DMS 273 (cell line): ENCODE results near the gene SERPINF2.
"Not testable (repeated sequence)": the region's sequence is repeated elsewhere in the genome, so short reads cannot be mapped to it uniquely, and the experiment has no call there.

Experiments used
- DNase-seq: peaks from one replicate; lab custom pipeline; 2025; ENCODE audit not compliant: unreplicated experiment; lab: John Stamatoyannopoulos, UW

The SERPINF2 gene

DNA sequence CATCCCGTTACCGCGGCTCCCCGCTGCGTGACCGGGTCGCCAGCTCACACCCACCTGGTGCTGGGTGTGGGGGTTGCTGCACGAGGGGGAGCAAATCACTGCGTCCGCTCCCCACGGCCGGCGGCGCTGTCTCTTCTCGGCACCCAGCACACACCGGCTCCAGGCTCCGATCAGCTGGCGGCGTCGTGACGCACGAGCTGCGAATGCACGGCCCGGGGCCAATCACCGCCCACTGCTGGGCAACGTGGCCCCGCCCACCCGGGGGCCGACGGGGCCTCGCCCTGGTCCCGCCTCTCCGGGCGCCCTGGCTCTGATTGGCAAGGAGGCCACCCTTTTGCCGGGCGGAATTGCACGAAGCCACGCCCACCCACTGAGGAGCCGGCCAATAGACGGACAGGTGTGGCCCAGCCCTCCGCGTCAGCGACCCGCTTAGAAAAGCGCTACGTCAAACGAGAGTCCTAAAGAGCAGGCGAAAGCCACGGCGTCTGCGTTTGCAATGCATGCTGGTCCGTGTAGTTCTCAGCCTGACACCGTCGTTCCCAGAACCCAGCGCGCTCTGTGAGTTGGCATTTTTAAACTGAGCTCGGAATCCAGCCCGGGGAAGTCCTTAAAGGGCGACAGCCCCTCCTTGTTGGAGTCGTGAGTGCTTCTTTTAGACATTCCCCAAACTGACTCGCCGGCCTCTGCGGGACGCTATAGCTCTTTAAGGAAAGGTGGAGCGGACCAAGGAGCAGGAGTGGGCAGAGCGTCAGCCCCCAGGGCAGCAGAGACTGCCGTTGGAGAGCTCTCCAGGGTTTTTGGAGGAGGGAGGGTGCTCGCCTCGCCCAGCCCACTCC is 26.4 kb upstream of the SERPINF2 start:
- peak; percentile 99 for DNase-seq

DNA sequence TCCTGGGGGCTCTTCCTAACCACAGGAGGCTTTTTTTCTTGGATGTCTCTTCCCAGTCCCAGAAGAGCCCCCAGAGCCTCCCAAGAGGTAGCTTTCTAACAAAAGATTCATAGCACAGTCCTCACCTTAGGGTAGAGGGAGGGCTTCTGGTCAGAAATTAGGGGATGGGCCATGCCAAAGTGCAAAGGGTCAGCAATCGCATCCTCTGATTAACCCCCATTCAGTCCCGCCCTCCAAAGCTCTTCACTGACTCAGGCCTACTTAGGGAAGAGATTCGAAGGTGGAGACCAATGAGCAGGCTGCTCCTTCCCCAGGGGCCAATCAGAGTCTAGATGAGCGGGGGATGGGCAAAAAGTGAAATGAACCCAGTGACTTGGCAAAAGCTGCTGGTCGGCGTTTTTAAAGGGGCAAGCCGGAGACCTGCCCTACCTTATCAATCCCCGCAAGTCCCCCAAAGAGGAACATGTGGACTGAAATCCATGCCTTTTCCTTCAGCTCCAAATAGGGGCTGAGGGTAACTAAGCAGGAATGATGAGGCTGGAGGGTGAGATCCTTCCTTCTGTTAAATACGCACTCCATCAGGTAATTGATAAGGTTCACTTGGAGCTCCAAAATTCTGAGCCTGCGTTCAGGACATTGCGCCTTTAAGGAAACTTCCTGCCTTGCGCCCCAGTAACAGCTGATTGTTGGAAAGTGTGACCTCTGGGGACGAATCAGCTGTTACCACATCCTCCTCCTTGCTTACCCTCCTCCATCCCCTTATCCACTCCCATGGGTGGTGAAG is 25.6 kb upstream of the SERPINF2 start:
- DNase-seq = peak; percentile 98

DNA sequence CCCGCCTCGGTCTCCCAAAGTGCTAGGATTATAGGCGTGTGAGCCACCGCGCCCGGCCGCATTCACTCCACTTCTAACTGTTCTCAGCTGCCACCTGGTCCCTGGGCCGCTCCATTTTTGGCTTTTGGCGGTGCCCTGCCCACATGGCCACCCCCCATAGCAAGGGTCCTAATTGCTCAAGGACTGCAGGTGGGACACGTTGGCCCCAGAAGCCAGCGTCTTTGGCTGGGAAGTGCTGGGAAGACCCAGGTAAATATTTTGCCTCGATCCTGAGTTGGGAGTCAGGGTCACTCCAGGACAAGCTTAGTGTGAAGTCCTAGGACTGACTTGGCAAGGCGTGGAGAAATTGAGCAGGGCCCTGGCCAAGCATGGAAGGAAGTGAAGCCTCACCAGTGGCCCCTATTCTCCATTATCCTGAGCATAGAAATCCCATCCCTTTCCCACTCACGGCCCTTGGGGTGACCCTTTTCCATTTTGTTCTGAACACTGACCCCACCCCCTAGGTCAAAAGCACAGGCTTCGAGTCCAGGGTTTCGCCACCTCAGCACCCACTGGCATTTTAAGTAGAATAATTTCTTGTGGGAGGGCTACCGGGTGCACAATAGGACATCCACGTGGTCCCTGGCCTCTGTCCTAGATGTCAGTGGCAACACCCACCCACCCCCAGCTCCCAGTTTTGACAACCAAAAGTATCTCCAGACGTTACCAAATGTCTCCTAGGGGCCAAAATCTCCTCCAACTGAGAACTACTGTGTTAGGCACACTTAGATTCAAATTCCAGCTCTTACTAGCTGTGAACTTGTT is 24.1 kb upstream of the SERPINF2 start:
- DNase-seq = no peak

DNA sequence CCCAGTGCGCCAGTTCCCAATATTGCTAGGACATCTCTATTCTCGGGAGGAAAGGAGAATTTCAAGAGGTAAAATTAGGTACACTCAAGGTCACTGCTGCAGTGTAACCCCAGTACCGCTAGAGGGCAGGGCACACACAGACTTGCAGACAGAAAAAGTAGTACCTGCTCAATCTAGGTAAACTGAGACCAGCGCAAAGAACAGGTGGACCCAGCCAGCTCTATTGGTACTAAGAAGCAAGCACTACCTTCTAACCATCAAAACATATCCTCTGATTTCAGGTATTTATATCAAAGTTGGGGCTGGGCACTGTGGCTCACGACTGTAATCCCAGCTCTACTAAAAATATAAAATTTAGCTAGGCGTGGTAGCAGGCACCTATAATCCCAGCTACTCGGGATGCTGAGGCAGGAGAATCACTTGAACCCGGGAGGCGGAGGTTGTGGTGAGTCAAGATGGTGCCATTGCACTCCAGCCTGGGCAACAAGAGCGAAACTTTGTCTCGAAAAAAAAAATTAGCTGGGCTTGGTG is 21.8 kb upstream of the SERPINF2 start:
- peak; percentile 66 for DNase-seq

DNA sequence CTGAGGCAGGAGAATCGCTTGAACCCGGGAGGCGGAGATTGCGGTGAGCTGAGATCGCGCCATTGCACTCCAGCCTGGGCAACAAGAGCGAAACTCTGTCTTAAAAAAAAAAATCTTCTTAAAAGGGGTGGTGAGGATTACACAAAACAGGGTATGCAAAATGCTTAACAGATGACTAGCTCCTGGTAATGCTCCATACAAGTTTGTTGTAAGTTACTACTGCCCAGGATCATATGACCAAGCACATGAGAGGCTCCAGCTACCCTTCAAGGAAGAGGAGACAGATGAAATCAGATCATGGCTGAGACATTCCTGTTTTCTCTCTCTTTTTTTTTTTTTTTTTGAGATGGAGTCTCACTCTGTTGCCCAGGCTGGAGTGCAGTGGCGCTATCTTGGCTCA is 20.6 kb upstream of the SERPINF2 start:
- not testable (repeated sequence) for DNase-seq

DNA sequence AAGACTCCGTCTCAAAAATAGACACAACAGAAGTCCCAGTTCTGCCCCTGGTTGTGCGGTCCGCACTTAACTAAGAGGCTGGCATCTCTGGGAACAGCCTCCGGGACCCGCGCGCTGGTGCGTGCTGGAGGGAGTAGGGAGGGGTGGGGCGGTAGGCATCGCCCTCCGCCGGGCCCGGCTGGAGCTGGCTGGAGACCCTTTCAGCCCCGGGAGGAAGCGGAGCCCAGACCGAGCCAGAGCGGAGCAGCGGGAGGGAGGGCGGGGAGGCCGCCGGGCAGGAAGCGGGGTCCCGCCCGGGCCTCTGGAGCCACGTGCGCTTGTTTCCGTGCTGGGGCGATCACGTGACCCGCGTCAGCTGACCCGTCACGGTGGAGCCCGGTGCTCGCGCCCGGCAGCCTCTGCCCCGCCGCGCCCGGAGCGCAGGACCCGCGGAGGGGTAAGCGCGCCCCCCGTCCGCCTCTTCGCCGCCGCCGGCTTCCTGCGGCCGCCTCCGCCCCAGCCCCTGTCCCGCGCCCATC is 18.3 kb upstream of the SERPINF2 start, which contains the start of gene WDR81:
Gene WDR81 (plus strand): TSS at position 354 of the 518 bp plus-strand sequence. CDS start 256 bp downstream, outside the sequence.
- DNase-seq = peak; percentile 90

DNA sequence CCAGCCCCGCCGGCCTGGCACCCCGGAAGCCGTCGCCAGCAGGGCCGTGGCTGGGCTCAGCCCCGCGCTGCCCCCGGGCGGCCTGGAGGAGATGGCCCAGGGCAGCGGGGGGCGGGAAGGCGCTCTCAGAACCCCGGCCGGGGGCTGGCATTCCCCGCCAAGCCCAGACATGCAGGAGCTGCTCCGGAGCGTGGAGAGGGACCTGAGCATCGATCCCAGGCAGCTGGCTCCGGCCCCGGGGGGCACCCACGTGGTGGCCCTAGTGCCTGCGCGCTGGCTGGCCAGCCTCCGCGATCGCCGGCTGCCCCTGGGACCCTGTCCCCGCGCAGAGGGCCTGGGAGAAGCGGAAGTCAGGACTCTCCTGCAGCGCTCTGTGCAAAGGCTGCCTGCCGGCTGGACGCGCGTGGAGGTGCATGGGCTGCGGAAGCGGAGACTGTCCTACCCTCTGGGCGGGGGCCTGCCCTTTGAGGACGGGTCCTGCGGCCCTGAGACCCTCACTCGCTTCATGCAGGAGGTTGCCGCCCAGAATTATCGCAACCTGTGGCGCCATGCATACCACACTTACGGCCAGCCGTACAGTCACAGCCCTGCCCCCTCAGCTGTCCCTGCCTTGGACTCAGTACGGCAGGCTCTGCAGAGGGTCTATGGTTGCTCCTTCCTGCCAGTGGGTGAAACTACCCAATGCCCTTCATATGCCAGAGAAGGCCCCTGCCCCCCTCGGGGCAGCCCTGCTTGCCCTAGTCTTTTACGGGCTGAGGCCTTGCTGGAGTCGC is 17.6 kb upstream of the SERPINF2 start:
- peak; percentile 65 for DNase-seq

DNA sequence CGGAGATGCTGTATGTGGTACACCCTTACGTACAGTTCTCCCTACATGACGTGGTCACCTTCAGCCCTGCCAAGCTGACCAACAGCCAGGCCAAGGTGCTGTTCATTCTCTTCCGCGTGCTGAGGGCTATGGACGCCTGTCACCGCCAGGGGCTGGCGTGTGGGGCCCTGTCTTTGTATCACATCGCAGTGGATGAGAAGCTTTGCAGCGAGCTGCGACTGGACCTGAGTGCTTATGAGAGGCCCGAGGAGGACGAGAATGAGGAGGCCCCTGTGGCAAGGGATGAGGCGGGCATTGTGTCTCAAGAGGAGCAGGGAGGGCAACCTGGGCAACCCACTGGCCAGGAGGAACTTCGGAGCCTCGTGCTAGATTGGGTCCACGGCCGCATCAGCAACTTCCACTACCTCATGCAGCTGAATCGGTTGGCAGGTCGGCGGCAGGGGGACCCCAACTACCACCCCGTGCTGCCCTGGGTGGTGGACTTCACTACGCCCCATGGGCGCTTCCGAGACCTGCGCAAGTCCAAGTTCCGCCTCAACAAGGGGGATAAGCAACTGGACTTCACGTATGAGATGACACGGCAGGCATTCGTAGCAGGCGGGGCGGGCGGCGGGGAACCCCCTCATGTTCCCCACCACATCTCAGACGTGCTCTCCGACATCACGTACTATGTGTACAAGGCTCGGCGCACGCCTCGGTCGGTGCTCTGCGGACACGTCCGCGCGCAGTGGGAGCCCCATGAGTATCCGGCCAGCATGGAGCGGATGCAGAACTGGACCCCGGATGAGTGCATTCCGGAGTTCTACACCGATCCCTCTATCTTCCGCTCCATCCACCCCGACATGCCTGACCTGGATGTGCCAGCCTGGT is 16.8 kb upstream of the SERPINF2 start:
- DNase-seq = no peak

DNA sequence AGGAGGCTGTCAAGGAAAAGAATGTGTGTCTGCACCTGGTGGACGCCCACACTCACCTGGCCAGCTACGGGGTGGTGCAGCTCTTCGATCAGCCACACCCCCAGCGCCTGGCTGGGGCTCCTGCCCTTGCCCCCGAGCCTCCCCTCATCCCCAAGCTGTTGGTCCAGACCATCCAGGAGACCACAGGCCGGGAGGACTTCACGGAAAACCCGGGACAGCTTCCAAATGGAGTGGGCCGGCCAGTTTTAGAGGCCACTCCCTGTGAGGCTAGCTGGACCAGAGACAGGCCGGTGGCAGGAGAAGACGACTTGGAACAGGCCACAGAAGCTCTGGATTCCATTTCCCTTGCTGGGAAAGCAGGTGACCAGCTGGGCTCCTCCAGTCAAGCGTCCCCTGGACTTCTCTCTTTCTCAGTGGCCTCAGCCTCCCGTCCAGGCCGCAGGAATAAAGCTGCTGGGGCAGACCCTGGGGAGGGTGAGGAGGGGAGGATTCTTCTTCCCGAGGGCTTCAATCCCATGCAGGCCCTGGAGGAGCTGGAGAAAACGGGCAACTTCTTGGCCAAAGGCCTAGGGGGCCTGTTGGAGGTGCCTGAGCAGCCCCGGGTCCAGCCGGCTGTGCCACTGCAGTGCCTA is 15.9 kb upstream of the SERPINF2 start:
- no peak for DNase-seq

DNA sequence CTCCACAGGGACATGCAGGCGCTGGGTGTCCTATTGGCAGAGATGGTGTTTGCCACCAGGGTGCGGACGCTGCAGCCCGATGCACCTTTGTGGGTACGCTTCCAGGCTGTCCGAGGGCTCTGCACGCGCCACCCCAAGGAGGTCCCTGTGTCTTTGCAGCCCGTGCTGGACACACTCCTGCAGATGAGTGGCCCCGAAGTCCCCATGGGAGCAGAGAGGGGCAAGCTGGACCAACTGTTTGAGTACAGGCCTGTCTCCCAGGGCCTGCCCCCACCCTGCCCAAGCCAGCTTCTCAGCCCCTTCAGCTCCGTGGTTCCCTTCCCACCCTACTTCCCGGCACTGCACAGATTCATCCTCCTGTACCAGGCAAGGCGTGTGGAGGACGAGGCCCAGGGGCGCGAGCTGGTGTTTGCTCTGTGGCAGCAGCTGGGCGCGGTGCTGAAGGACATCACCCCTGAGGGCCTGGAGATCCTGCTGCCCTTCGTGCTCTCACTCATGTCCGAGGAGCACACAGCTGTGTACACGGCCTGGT is 15.3 kb upstream of the SERPINF2 start:
- no peak for DNase-seq

DNA sequence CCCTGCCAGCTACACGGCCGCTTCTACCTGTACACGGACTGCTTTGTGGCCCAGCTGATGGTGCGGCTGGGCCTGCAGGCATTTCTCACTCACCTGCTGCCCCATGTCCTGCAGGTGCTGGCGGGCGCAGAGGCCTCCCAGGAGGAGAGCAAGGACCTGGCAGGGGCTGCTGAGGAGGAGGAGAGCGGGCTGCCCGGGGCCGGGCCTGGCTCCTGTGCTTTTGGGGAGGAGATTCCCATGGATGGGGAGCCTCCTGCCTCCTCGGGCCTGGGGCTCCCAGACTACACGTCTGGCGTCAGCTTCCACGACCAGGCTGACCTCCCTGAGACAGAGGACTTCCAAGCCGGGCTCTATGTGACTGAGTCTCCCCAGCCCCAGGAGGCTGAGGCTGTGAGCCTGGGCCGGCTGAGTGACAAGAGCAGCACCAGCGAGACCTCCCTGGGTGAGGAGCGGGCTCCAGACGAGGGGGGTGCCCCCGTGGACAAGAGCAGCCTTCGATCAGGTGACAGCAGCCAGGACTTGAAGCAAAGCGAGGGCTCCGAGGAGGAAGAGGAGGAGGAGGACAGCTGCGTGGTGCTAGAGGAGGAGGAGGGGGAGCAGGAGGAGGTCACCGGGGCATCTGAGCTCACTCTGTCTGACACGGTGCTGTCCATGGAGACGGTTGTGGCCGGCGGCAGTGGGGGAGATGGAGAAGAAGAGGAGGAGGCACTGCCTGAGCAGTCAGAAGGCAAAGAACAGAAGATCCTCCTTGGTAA is 14.6 kb upstream of the SERPINF2 start:
- DNase-seq = no peak

DNA sequence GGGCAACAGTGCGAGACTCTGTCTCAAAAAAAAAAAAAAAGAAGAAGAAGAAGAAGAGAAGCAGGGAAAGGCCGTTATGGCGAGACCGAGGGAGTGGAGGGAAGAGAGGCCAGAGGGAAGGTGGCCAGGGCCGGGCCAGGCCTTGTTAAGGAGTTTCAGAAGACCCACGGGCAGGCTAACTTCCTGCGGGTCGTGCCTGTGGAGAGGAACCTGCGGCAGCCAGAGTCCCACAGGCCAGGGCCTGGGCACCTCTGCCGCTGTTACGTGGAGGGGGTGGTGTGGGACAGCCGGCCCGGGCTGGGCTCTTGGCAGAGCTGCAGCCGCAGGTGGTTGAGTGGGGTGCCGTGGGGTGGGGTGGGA is 12.7 kb upstream of the SERPINF2 start:
- DNase-seq = no peak

DNA sequence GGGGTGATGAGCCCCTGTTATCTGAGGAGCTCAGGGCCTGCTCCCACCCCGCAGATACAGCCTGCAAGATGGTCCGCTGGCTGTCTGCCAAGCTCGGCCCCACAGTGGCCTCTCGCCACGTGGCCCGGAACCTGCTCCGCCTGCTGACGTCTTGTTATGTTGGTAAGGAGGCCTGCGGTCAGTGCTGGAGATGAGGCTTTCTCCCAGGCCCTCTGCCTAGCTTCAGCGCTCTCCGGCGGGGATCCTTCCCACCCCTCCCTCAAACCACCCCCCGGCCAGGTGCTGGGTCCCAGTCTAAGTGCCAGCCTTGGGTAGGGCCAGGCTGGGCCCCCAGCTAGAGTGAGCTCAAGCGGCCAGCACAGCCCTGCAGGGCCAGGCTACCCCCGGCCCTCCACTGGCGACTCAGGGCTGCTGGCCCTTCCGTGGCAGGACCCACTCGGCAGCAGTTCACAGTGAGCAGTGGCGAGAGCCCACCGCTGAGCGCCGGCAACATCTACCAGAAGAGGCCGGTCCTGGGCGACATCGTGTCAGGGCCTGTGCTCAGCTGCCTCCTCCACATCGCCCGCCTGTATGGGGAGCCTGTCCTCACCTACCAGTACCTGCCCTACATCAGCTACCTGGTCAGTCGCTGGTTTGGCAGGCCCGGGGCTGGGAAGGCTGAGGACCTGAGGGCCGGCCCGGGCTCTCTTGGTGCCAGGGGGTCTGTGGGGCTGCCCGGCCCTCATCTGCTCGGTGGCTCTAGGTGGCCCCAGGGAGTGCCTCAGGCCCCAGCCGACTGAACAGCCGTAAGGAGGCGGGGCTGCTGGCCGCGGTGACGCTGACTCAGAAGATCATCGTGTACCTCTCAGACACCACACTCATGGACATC is 12.1 kb upstream of the SERPINF2 start:
- DNase-seq = peak; percentile 38

DNA sequence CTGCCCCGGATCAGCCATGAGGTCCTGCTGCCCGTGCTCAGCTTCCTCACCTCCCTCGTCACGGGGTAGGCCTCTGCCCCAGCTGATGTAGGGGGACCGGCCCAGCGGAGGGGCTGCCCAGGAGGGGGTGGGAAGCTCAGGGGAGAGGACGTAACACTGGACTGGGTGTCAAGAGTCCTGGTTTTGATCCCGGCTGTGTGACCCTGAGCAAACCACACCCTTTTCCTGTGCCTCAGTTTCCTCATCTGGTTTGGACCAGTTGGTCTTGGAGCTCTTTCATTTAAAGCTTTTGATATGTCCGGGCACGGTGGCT is 11.5 kb upstream of the SERPINF2 start:
- no peak for DNase-seq

DNA sequence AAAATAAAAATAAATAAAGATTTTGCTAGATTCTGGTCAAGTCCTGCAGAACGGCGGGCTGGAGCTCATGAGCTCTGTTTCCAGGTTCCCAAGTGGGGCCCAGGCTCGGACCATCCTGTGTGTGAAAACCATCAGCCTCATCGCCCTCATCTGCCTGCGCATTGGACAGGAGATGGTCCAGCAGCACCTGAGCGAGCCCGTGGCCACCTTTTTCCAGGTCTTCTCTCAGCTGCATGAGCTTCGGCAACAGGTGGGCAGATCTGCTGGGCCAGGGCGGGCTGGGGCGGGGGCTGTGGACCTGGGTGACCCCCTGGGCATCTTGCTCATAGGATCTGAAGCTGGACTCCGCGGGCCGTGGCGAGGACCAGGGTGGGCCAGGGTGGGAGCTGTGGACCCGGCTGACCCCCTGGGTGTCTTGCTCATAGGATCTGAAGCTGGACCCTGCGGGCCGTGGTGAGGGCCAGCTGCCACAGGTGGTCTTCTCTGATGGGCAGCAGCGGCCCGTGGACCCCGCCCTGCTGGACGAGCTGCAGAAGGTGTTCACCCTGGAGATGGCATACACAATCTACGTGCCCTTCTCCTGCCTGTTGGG is 10.3 kb upstream of the SERPINF2 start:
- DNase-seq = no peak

DNA sequence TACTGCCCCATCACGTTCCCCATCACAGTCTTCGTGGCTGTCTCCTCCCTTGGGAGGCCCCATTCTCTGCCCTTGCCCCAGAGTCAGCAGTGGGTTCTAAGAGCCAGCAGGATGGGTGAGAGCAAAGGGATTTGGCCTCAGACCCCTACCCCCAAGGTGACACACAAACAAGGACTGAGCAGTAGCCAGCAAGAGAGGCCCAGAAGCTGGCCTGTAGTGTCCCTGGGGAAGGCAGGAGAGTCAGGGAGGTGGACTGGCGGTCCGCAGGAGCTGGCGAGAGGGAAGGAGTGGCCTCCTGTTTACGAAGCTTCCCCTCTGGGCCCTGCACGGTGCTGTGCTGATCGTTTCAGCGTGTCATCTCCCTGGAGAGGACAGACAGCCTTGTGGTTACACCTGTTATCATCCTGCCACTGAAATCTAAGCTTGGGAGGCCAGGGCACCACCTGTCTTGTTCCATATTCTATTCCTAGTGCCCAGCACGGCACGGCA is 9.8 kb upstream of the SERPINF2 start:
- DNase-seq = no peak
